Vagina (tissue), 2 donors: ENCODE measurements around the gene CCBE1. TPM values are rescaled to one million over a fixed set of nuclear protein-coding genes. Genes with fewer than 3 reads are reported as not detected.

Experiments
- DNase-seq, 2 donors: peaks; one replicate each; pipeline ENCODE4 v3.0.0-alpha.2; 2017; ENCODE audit errors: extremely low spot score in 2 of 2
- H3K27ac ChIP-seq: fragments of 200-600 bp; sonication (generic); one replicate; pipeline ENCODE4 v1.5.1; 2019
- H3K27me3 ChIP-seq: fragments of 200-600 bp; sonication (generic); one replicate; pipeline ENCODE4 v1.5.1; 2019
- H3K36me3 ChIP-seq, 2 donors: fragments of 200-600 bp; sonication (generic); one replicate each; pipeline ENCODE4 v1.5.1; 2017 to 2019
- H3K4me1 ChIP-seq: fragments of 200-600 bp; sonication (generic); one replicate; pipeline ENCODE4 v1.5.1; 2019
- H3K4me3 ChIP-seq, 2 donors: fragments of 200-600 bp; sonication (generic); 1 replicate in 1 of 2; 2 replicates in 1 of 2; pipeline ENCODE4 v1.5.1; 2016 to 2019
- H3K9me3 ChIP-seq: fragments of 200-600 bp; sonication (generic); one replicate; pipeline ENCODE4 v1.5.1; 2019
- POLR2A ChIP-seq, 2 donors: fragments of 450-650 bp; IDR thresholded peaks; one replicate each; pipeline ENCODE4 v1.6.1; 2017; ENCODE audit warnings: antibody characterized with exemption in 2 of 2, mild to moderate bottlenecking in 2 of 2, moderate library complexity in 2 of 2
- POLR2AphosphoS5 ChIP-seq, 2 donors: sonication (generic); formaldehyde crosslinking; IDR thresholded peaks; one replicate each; pipeline ENCODE4 v1.9.0; 2017; ENCODE audit warnings: antibody characterized with exemption in 2 of 2, mild to moderate bottlenecking in 2 of 2, low read depth in 1 of 2; ENCODE audit not compliant: insufficient read depth in 1 of 2
- intact Hi-C: fragments of 100-400 bp; cut with DNase I; formaldehyde crosslinking; loops from one replicate; pipeline ENCODE4 v1.15.1; 2023
- total RNA-seq: library from RNA; depleted of rRNA; stranded (reverse); fragments of >200 nt; gene quantifications from one replicate; pipeline ENCODE4 v1.2.3, GENCODE V29; 2016
- TF ChIP-seq, protein P1 (sequence below), 3 experiments: fragments of 450-650 bp in 2 of 3; fragments of 200-600 bp in 1 of 3; sonication (generic) in 1 of 3; IDR thresholded peaks; one replicate each; pipeline ENCODE4 v1.5.1; 2017 to 2019; ENCODE audit warnings: antibody characterized with exemption in 3 of 3, mild to moderate bottlenecking in 2 of 3, moderate library complexity in 2 of 3

The CCBE1 gene
- total RNA-seq, 1 donor from 2014 or later = 2.9 TPM

DNA sequence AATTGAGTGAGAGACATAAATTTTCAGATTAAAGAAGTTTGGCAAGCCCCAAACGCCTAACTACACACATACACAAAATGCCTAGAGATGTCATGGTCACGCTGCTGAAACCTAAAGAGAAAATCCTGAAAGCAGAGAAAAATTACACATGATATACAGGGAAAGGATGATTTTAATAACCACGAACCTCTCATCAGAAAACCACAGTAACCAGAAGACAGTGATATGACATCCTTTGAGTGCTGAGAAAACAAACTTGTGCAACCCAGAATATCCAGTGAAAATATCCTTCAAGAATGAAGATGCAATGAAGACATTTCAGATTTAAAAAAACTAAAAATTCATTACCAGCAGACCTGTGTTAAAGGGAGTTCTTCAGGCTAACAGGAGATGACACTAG lies 215.8 kb downstream of the CCBE1 start:
- intact Hi-C loops = no loop called here
- H3K27me3 ChIP-seq = no peaks in the 10 kb centered on the region
- H3K4me1 ChIP-seq = peaks cover 10% of the 10 kb centered on the region
- no peak overlapping the region for H3K27ac ChIP-seq
- TF ChIP-seq POLR2A (IDR thresholded peaks at IDR 0.05) (no peak), POLR2AphosphoS5 (IDR thresholded peaks at IDR 0.05; ENCODE audit: insufficient read depth in 1 of 2, low read depth in 1 of 2) (no peak)
- TF ChIP-seq, protein P1, sequence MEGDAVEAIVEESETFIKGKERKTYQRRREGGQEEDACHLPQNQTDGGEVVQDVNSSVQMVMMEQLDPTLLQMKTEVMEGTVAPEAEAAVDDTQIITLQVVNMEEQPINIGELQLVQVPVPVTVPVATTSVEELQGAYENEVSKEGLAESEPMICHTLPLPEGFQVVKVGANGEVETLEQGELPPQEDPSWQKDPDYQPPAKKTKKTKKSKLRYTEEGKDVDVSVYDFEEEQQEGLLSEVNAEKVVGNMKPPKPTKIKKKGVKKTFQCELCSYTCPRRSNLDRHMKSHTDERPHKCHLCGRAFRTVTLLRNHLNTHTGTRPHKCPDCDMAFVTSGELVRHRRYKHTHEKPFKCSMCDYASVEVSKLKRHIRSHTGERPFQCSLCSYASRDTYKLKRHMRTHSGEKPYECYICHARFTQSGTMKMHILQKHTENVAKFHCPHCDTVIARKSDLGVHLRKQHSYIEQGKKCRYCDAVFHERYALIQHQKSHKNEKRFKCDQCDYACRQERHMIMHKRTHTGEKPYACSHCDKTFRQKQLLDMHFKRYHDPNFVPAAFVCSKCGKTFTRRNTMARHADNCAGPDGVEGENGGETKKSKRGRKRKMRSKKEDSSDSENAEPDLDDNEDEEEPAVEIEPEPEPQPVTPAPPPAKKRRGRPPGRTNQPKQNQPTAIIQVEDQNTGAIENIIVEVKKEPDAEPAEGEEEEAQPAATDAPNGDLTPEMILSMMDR (IDR thresholded peaks at IDR 0.05) = no peak
- DNase-seq = no peak
- H3K4me3 ChIP-seq = no peak overlapping the region
- no peaks in the 10 kb centered on the region for H3K9me3 ChIP-seq
- H3K36me3 ChIP-seq = no peaks in the 10 kb centered on the region

DNA sequence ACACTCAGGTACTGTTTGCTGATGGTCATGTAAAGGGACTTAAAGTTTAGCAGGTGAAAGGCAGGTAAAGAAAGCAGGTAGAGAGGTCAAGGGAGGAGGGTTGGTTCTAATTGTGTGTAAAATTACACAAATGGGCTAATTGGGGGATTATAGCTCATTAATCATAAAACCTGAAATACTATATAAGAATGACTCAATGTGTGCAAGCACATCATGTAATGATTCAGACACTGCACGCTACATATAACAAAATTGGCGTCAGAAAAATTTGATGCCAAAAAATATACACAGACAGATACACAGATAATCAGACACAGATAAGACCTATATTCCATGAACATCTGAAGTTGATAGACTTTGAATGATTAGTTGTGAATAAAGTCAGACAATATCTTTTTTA lies 217.4 kb downstream of the CCBE1 start:
- Histone ChIP-seq H3K9me3 (no peaks in the 10 kb centered on the region), H3K27ac (no peak overlapping the region), H3K4me3 (no peak overlapping the region), H3K36me3 (no peaks in the 10 kb centered on the region), H3K27me3 (no peaks in the 10 kb centered on the region), H3K4me1 (no peaks in the 10 kb centered on the region)
- TF ChIP-seq POLR2A (IDR thresholded peaks at IDR 0.05) (no peak), POLR2AphosphoS5 (IDR thresholded peaks at IDR 0.05; ENCODE audit: insufficient read depth in 1 of 2, low read depth in 1 of 2) (no peak)
- TF ChIP-seq, protein P1 (IDR thresholded peaks at IDR 0.05) = no peak
- DNase-seq = no peak
- intact Hi-C loops = no loop called here

DNA sequence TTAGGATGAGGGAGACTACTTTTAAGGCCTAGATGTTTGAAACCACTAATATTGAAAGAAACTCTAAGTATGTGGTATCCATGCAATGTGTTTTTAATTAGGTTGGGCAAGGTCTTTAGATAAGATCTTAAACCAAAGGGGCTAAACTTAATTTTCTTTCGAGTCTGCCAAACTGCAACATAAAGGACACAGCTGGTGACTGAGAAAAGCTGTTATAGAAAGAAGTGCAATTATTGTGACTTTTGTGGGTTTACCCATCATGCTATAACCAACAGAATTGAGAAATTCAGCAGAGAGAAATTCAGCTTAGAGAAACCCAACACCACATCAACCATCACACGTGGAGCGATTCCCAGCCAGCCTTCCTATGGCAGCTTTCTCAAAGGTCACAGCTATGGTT lies 218.6 kb downstream of the CCBE1 start:
- no peak overlapping the region for H3K4me3 ChIP-seq
- no peak for DNase-seq
- no peak for TF ChIP-seq POLR2AphosphoS5 (IDR thresholded peaks at IDR 0.05; ENCODE audit: insufficient read depth in 1 of 2, low read depth in 1 of 2)
- no peak for TF ChIP-seq POLR2A (IDR thresholded peaks at IDR 0.05)
- TF ChIP-seq, protein P1 (IDR thresholded peaks at IDR 0.05) = no peak
- intact Hi-C loops = no loop called here
- H3K4me1 ChIP-seq = no peaks in the 10 kb centered on the region
- no peaks in the 10 kb centered on the region for H3K27me3 ChIP-seq
- H3K36me3 ChIP-seq = no peaks in the 10 kb centered on the region
- no peaks in the 10 kb centered on the region for H3K9me3 ChIP-seq
- H3K27ac ChIP-seq = no peak overlapping the region

DNA sequence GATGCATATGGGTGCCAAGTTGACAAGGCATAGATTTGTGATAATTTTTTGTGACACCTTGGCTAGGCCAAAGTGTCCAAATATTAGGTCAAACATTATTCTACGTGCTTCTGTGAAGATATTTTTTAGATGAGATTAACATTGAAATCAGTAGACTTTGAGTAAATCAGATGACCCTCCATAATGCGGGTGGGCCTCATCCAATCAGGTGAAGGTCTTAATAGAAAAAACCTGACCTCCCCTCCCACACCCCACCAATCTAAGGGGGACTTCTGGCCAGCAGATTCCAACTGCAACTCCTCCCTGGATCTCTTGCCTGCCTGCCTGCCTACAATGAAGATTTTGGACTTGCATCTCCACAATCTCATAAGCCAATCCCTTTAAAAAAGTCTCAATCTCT lies 219.4 kb downstream of the CCBE1 start:
- Histone ChIP-seq H3K4me3 (no peak overlapping the region), H3K27me3 (no peaks in the 10 kb centered on the region), H3K9me3 (no peaks in the 10 kb centered on the region), H3K4me1 (no peaks in the 10 kb centered on the region), H3K27ac (no peak overlapping the region), H3K36me3 (no peaks in the 10 kb centered on the region)
- intact Hi-C loops = no loop called here
- TF ChIP-seq POLR2AphosphoS5 (IDR thresholded peaks at IDR 0.05; ENCODE audit: insufficient read depth in 1 of 2, low read depth in 1 of 2) (no peak), POLR2A (IDR thresholded peaks at IDR 0.05) (no peak)
- TF ChIP-seq, protein P1 (IDR thresholded peaks at IDR 0.05) = no peak
- DNase-seq = no peak

DNA sequence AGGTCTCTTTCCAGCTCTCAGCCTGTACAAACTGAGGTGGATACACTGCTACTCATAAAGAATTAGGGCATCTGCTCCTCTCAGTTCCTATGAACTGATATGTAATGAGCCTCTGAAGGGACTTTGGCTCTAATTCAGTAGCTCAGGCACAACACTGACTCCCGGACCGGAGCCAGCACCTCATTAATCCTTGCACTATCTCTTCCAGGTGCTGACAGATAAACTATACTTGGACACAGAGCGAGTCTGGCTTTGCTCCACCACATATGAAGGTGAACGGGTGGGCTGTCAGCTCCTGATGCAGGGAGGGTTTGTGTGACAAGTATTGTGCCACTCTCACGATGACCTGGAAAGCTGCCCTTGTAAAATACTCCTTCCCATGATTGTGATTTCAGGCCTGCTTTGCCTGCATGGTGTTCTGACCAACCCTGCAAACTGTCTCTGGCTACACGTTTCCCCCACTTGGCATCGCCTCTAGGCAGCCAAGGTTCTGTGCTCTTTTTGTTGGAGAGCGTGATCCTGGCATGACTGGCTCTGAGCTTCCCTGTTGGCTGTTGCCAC lies 226.6 kb downstream of the CCBE1 start:
- H3K4me1 ChIP-seq = no peaks in the 10 kb centered on the region
- TF ChIP-seq POLR2A (IDR thresholded peaks at IDR 0.05) (no peak), POLR2AphosphoS5 (IDR thresholded peaks at IDR 0.05; ENCODE audit: insufficient read depth in 1 of 2, low read depth in 1 of 2) (no peak)
- TF ChIP-seq, protein P1 (IDR thresholded peaks at IDR 0.05) = no peak
- intact Hi-C loops = no loop called here
- H3K27me3 ChIP-seq = no peaks in the 10 kb centered on the region
- H3K9me3 ChIP-seq = no peaks in the 10 kb centered on the region
- no peak overlapping the region for H3K27ac ChIP-seq
- no peaks in the 10 kb centered on the region for H3K36me3 ChIP-seq
- H3K4me3 ChIP-seq = no peak overlapping the region
- DNase-seq = no peak
